Endodermal cell (in vitro differentiated cells): Measurements from ENCODE around the gene SDK2. TPM values are rescaled to one million over a fixed set of nuclear protein-coding genes. Genes with fewer than 3 reads are reported as not detected.

ENCODE experiments used
- DNase-seq: peaks from one replicate; pipeline ENCODE4 v3.0.0-alpha.2; 2017
- H3K27ac ChIP-seq: 2 replicates; pipeline ENCODE4 v1.5.1; 2013; ENCODE audit warnings: mild to moderate bottlenecking, low read depth, low read length, moderate library complexity
- H3K27me3 ChIP-seq: 2 replicates; pipeline ENCODE4 v1.6.1; 2013; ENCODE audit warnings: mild to moderate bottlenecking, low read length, moderate library complexity; ENCODE audit not compliant: insufficient read depth, control insufficient read depth, poor library complexity, severe bottlenecking
- H3K36me3 ChIP-seq: 2 replicates; pipeline ENCODE4 v1.7.0; 2013; ENCODE audit warnings: mild to moderate bottlenecking, low read length, moderate library complexity; ENCODE audit not compliant: control insufficient read depth, insufficient read depth
- H3K4me1 ChIP-seq: one replicate; pipeline ENCODE4 v1.7.0; 2013; ENCODE audit warnings: low read length; ENCODE audit not compliant: control insufficient read depth, insufficient read depth
- H3K4me3 ChIP-seq: 2 replicates; pipeline ENCODE4 v1.5.1; 2013; ENCODE audit warnings: mild to moderate bottlenecking, low read length, moderate library complexity
- H3K9ac ChIP-seq: 2 replicates; pipeline ENCODE4 v1.6.1; 2013; ENCODE audit warnings: mild to moderate bottlenecking, low read length, moderate library complexity; ENCODE audit not compliant: poor library complexity, severe bottlenecking; ENCODE audit errors: extremely low read depth
- H3K9me3 ChIP-seq: 2 replicates; pipeline ENCODE4 v1.6.1; 2013; ENCODE audit warnings: mild to moderate bottlenecking, low read length, moderate library complexity; ENCODE audit not compliant: control insufficient read depth
- H3K27ac Mint-ChIP-seq: 2 replicates; pipeline ENCODE4 v1.8.0; 2020; ENCODE audit warnings: mixed read lengths
- H3K27me3 Mint-ChIP-seq: 2 replicates; pipeline ENCODE4 v1.8.0; 2021; ENCODE audit warnings: mild to moderate bottlenecking, mixed read lengths; ENCODE audit not compliant: insufficient read depth
- H3K36me3 Mint-ChIP-seq: 2 replicates; pipeline ENCODE4 v1.8.0; 2020; ENCODE audit warnings: low read depth, mixed read lengths
- H3K4me1 Mint-ChIP-seq: 2 replicates; pipeline ENCODE4 v1.8.0; 2020; ENCODE audit warnings: mixed read lengths
- H3K4me3 Mint-ChIP-seq: 2 replicates; pipeline ENCODE4 v1.8.0; 2020; ENCODE audit warnings: mild to moderate bottlenecking, moderate library complexity, mixed read lengths
- H3K9me3 Mint-ChIP-seq: 2 replicates; pipeline ENCODE4 v1.8.0; 2020; ENCODE audit warnings: mild to moderate bottlenecking, mixed read lengths
- CTCF ChIP-seq: fragments of 200-600 bp; sonication (generic); conservative IDR thresholded peaks from 2 replicates; pipeline ENCODE4 v1.5.0; 2021; ENCODE audit warnings: antibody characterized with exemption, mild to moderate bottlenecking
- WGBS, 2 experiments: methylation state at CpG; one replicate each; pipeline versions ENCODE4 v1.1.5 to v1.1.7; 2013; ENCODE audit warnings: missing lambda C conversion rate in 2 of 2, mixed read lengths in 1 of 2; ENCODE audit not compliant: insufficient coverage in 1 of 2, insufficient read length in 1 of 2; 5-methylcytosine and 5-hydroxymethylcytosine counted together
- total RNA-seq, 2 donors: library from RNA; stranded (reverse); fragmentation: NEBNext Ultra II Directional in 1 of 2; extraction: Animal tissue kit (Norgen Biotek cat#: 25700) in 1 of 2; gene quantifications; 2 replicates in 1 of 2; 3 replicates in 1 of 2; pipeline ENCODE4 v1.2.1, GENCODE V29; 2021

Gene SDK2
- total RNA-seq, 2 donors from 2014 or later, result 5.9 to 7.0 TPM

- no peaks in the 10 kb centered on the region for H3K36me3 ChIP-seq
- no peak overlapping the region for H3K27ac ChIP-seq
- Mint-ChIP-seq H3K36me3 (no peaks in the 10 kb centered on the region), H3K27me3 (no peaks in the 10 kb centered on the region), H3K4me3 (no peak overlapping the region), H3K9me3 (no peaks in the 10 kb centered on the region), H3K4me1 (peaks cover 7% of the 10 kb centered on the region), H3K27ac (no peak overlapping the region)
- no peak overlapping the region for H3K9ac ChIP-seq
- no peak overlapping the region for H3K4me3 ChIP-seq
- H3K9me3 ChIP-seq, result no peaks in the 10 kb centered on the region
- no peaks in the 10 kb centered on the region for H3K4me1 ChIP-seq
- DNase-seq, result no peak
- H3K27me3 ChIP-seq, result no peaks in the 10 kb centered on the region
- WGBS, 2 experiments, result 88 to 100% methylated on average over 2 of the region's 2 CpGs
- no peak for TF ChIP-seq CTCF
Observed at GRCh38 chr17:73465953-73466230, 178.4 kb downstream of the SDK2 start.

- H3K27ac Mint-ChIP-seq, result no peak overlapping the region
- DNase-seq, result no peak
Observed at GRCh38 chr17:73465130-73465952, 178.9 kb downstream of the SDK2 start.

GRCh38 chr17:73464447-73464846 lies 179.8 kb downstream of the SDK2 start:
- no peak overlapping the region for H3K4me3 Mint-ChIP-seq
- peaks cover 7% of the 10 kb centered on the region for H3K4me1 Mint-ChIP-seq
- Histone ChIP-seq H3K27me3 (no peaks in the 10 kb centered on the region), H3K27ac (no peak overlapping the region), H3K4me1 (no peaks in the 10 kb centered on the region), H3K36me3 (no peaks in the 10 kb centered on the region), H3K9me3 (no peaks in the 10 kb centered on the region), H3K4me3 (no peak overlapping the region), H3K9ac (no peak overlapping the region)
- DNase-seq, result no peak
- H3K9me3 Mint-ChIP-seq, result no peaks in the 10 kb centered on the region
- 94 to 95% methylated on average over 4 of the region's 4 CpGs for WGBS, 2 experiments
- H3K27ac Mint-ChIP-seq, result no peak overlapping the region
- TF ChIP-seq CTCF, result no peak
- no peaks in the 10 kb centered on the region for H3K36me3 Mint-ChIP-seq
- no peaks in the 10 kb centered on the region for H3K27me3 Mint-ChIP-seq

More at GRCh38 chr17:73465130-73465952, 178.9 kb downstream of the SDK2 start:
- Mint-ChIP-seq H3K4me3 (no peak overlapping the region), H3K9me3 (no peaks in the 10 kb centered on the region), H3K36me3 (no peaks in the 10 kb centered on the region), H3K4me1 (peaks cover 7% of the 10 kb centered on the region), H3K27me3 (no peaks in the 10 kb centered on the region)
- no peak overlapping the region for H3K9ac ChIP-seq
- 85 to 93% methylated on average over 4 to 6 of the region's 9 CpGs for WGBS, 2 experiments
- H3K4me3 ChIP-seq, result no peak overlapping the region
- H3K27me3 ChIP-seq, result no peaks in the 10 kb centered on the region
- no peaks in the 10 kb centered on the region for H3K4me1 ChIP-seq
- H3K27ac ChIP-seq, result no peak overlapping the region
- no peak for TF ChIP-seq CTCF
- no peaks in the 10 kb centered on the region for H3K9me3 ChIP-seq
- no peaks in the 10 kb centered on the region for H3K36me3 ChIP-seq
